Naive thymus-derived CD4-positive, alpha-beta T cell (primary cell): ENCODE results near the gene TIRAP. TPM values are rescaled to one million over a fixed set of nuclear protein-coding genes. Genes with fewer than 3 reads are reported as not detected.

Experiments
- ATAC-seq: fragments of 150-1000 bp; cut with Tn5 transposase; 2 replicates; pipeline ENCODE4 v1.10.0; 2021; ENCODE audit warnings: mild to moderate bottlenecking, moderate library complexity
- CTCF ChIA-PET: fragments of 350-600 bp; sonication (Branson Sonifier 250); formaldehyde crosslinking; loops from one replicate; lab custom pipeline; 2021; ENCODE audit warnings: antibody characterized with exemption; lab: Charles Lee
- POLR2A ChIA-PET: fragments of 350-600 bp; sonication (Branson Sonifier 250); formaldehyde crosslinking; loops from one replicate; lab custom pipeline; 2021; ENCODE audit warnings: antibody characterized with exemption, inconsistent platforms; lab: Charles Lee
- DNase-seq, 9 donors: peaks; one replicate each; pipeline versions ENCODE4 v3.0.0 to v3.0.0-alpha.2; 2020 to 2022; ENCODE audit warnings: mixed read lengths in 1 of 9
- H3K27ac ChIP-seq: one replicate; pipeline ENCODE4 v1.7.0; 2013; ENCODE audit warnings: mild to moderate bottlenecking, low read depth, low read length, moderate library complexity
- H3K27me3 ChIP-seq, 2 donors: one replicate each; pipeline ENCODE4 v1.7.0; 2013; ENCODE audit warnings: low read length in 2 of 2, mild to moderate bottlenecking in 2 of 2, moderate library complexity in 2 of 2; ENCODE audit not compliant: control insufficient read depth in 2 of 2, insufficient read depth in 2 of 2
- H3K36me3 ChIP-seq, 3 experiments: 1 replicate in 2 of 3; 2 replicates in 1 of 3; pipeline ENCODE4 v1.7.0; 2013; ENCODE audit warnings: low read length in 3 of 3, mild to moderate bottlenecking in 3 of 3, moderate library complexity in 1 of 3; ENCODE audit not compliant: insufficient read depth in 3 of 3, control insufficient read depth in 2 of 3
- H3K4me1 ChIP-seq, 2 donors: one replicate each; pipeline ENCODE4 v1.7.0; 2013; ENCODE audit warnings: low read length in 2 of 2, mild to moderate bottlenecking in 2 of 2, moderate library complexity in 1 of 2; ENCODE audit not compliant: control insufficient read depth in 2 of 2, insufficient read depth in 2 of 2
- H3K4me3 ChIP-seq: 2 replicates; pipeline ENCODE4 v1.7.0; 2013; ENCODE audit warnings: mild to moderate bottlenecking, low read length
- H3K9me3 ChIP-seq, 3 experiments: 1 replicate in 2 of 3; 2 replicates in 1 of 3; pipeline ENCODE4 v1.7.0; 2013; ENCODE audit warnings: low read length in 3 of 3; ENCODE audit not compliant: control insufficient read depth in 2 of 3
- H3K27ac Mint-ChIP-seq, 9 donors: one replicate each; pipeline ENCODE4 v1.8.0; 2020 to 2022; ENCODE audit warnings: mixed read lengths in 9 of 9, mild to moderate bottlenecking in 8 of 9, moderate library complexity in 5 of 9, inconsistent platforms in 2 of 9
- H3K27me3 Mint-ChIP-seq, 5 donors: one replicate each; pipeline ENCODE4 v1.8.0; 2021 to 2022; ENCODE audit warnings: mixed read lengths in 5 of 5, mild to moderate bottlenecking in 1 of 5
- H3K36me3 Mint-ChIP-seq, 5 donors: one replicate each; pipeline ENCODE4 v1.8.0; 2020 to 2022; ENCODE audit warnings: mixed read lengths in 5 of 5, mild to moderate bottlenecking in 3 of 5, inconsistent platforms in 1 of 5
- H3K4me1 Mint-ChIP-seq, 7 donors: one replicate each; pipeline ENCODE4 v1.8.0; 2020 to 2022; ENCODE audit warnings: mixed read lengths in 7 of 7, mild to moderate bottlenecking in 3 of 7, inconsistent platforms in 1 of 7
- H3K4me3 Mint-ChIP-seq, 10 donors: one replicate each; pipeline ENCODE4 v1.8.0; 2020 to 2022; ENCODE audit warnings: mild to moderate bottlenecking in 10 of 10, mixed read lengths in 10 of 10, moderate library complexity in 6 of 10, inconsistent platforms in 2 of 10
- H3K9me3 Mint-ChIP-seq, 11 donors: one replicate each; pipeline ENCODE4 v1.8.0; 2020 to 2022; ENCODE audit warnings: mixed read lengths in 11 of 11, mild to moderate bottlenecking in 4 of 11, inconsistent platforms in 1 of 11, moderate library complexity in 1 of 11
- intact Hi-C, 2 donors: fragments of 100-400 bp; cut with micrococcal nuclease; formaldehyde crosslinking; loops; one replicate each; pipeline ENCODE4 v1.15.1; 2023
- polyA plus RNA-seq, 2 donors: library from polyadenylated mRNA; unstranded; fragments of 300-500 nt; fragmentation: Illumina TruSeq; gene quantifications; one replicate each; pipeline ENCODE4 v1.2.3, GENCODE V29; 2021
- total RNA-seq, 6 experiments: library from RNA in 5 of 6; stranded (reverse) in 5 of 6; gene quantifications; 1 replicate in 5 of 6; 2 replicates in 1 of 6; pipeline ENCODE4 v1.2.3 and lab custom pipeline; 2021 to 2026

TIRAP gene
- total and polyA plus RNA-seq, 7 experiments from 2014 or later = 9.6 to 21.5 (median 16.3) TPM

DNA sequence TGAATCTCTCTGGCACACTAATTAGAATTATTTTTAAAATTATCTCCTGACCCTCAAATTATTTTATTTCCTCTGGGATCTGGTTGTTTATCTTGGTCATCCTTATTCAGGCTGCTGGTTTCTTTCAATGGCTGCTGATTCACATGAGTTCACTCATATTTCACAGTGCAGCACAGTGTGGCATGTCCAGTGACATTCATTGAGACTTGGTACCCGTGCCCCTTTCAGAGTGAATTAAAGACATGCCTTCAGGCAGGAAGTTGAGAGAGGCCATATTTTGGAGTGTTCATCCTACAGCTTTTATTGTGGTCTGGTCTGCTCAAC, 34.5 kb downstream of the TIRAP start:
- Mint-ChIP-seq H3K27me3 (no peaks in the 10 kb centered on the region), H3K4me3 (peak overlapping the region; percentile 10 to 77 (median 62)), H3K36me3 (peaks cover 17 to 49% (median 39%) of the 10 kb centered on the region in 5 donors), H3K27ac (peak overlapping the region; percentile 7 to 92 (median 87)), H3K9me3 (peaks cover 0 to 11% (median 5%) of the 10 kb centered on the region in 11 donors), H3K4me1 (peaks cover 39 to 50% (median 42%) of the 10 kb centered on the region in 7 donors)
- POLR2A ChIA-PET = interaction anchor here (0.9 to 2.6 kb wide), 3 partner anchors 13 to 92 kb away, joined by 3 to 14 read pairs (median 3); partner anchors contain the start of gene DCPS
- ATAC-seq = no peak
- Histone ChIP-seq H3K4me3 (peak overlapping the region; percentile 38), H3K9me3 (no peaks in the 10 kb centered on the region), H3K27me3 (no peaks in the 10 kb centered on the region), H3K36me3 (peaks cover 0 to 6% (median 0%) of the 10 kb centered on the region in 3 experiments), H3K4me1 (peaks cover 24 to 25% of the 10 kb centered on the region in 2 donors), H3K27ac (peak overlapping the region; percentile 62)
- no peak for DNase-seq
- intact Hi-C loops = no loop called here
- CTCF ChIA-PET = interaction anchor here (1.2 kb wide), 1 partner anchor 14 kb away, joined by 3 read pairs; the partner anchor contains the start of gene DCPS

DNA sequence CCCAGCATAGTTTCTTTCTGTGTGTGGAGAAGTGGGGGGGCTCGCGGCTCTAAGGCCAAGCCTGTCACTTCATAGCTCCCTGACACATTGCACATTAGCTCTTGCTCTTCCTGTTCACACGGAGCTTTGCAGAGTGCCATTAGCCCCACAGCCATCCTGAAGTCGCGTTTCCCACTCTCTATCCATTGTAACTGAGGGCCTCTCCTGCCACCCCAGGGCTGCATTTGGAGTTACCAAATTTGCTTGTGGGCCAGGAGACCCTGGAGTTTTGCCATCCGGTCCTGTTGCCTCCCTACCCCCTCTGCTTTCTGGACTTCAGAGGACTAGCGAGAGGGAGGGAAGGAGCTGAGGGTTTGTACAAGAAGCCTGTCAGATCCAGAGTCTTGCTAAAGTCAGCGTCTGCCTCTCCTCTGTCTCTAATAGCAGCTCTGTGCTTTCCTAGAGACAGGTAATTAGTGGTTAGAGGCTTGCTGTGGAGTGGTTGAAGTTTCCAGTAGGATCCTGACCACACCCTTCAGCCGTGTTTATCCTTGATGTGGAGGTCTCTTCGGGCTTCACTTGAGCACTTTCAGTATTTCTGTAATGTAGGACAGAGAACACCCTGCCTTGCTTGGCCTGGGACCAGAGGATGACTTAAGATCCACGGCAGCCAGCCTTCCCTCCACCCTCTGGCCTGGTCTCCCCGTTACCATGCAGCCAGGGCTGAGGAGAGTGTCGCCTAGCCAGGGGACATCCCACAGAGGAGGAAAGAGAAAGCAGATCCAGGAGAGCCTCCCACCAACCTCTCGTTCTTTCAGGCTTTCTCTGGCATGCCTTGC, 35.1 kb downstream of the TIRAP start:
- Mint-ChIP-seq H3K4me1 (peaks cover 39 to 50% (median 42%) of the 10 kb centered on the region in 7 donors), H3K36me3 (peaks cover 17 to 49% (median 39%) of the 10 kb centered on the region in 5 donors), H3K9me3 (peaks cover 0 to 11% (median 5%) of the 10 kb centered on the region in 11 donors), H3K27me3 (no peaks in the 10 kb centered on the region), H3K4me3 (peak overlapping the region; percentile 55 to 77 (median 62)), H3K27ac (peak overlapping the region; percentile 7 to 92 (median 87))
- ChIA-PET POLR2A (interaction anchor here (0.8 to 2.6 kb wide), 5 partner anchors 14 to 102 kb away, joined by 3 to 14 read pairs (median 3); partner anchors contain the start of gene DCPS), CTCF (interaction anchor here (1.2 to 2.6 kb wide), 4 partner anchors 8 to 162 kb away, joined by 3 to 7 read pairs (median 6); partner anchors contain the start of gene DCPS)
- H3K27me3 ChIP-seq = no peaks in the 10 kb centered on the region
- H3K4me3 ChIP-seq = peak overlapping the region; percentile 38
- peaks cover 0 to 6% (median 0%) of the 10 kb centered on the region in 3 experiments for H3K36me3 ChIP-seq
- H3K4me1 ChIP-seq = peaks cover 24 to 25% of the 10 kb centered on the region in 2 donors
- intact Hi-C loops = loop anchor here in 1 of 2 donors (1.0 to 2.0 kb wide), 2 partner anchors 13 to 35 kb away; partner anchors contain the start of gene DCPS
- H3K27ac ChIP-seq = peak overlapping the region; percentile 62
- DNase-seq (peak in 2 of 9 donors; percentile 24 to 28), ATAC-seq (peak; percentile 67)
- H3K9me3 ChIP-seq = no peaks in the 10 kb centered on the region

DNA sequence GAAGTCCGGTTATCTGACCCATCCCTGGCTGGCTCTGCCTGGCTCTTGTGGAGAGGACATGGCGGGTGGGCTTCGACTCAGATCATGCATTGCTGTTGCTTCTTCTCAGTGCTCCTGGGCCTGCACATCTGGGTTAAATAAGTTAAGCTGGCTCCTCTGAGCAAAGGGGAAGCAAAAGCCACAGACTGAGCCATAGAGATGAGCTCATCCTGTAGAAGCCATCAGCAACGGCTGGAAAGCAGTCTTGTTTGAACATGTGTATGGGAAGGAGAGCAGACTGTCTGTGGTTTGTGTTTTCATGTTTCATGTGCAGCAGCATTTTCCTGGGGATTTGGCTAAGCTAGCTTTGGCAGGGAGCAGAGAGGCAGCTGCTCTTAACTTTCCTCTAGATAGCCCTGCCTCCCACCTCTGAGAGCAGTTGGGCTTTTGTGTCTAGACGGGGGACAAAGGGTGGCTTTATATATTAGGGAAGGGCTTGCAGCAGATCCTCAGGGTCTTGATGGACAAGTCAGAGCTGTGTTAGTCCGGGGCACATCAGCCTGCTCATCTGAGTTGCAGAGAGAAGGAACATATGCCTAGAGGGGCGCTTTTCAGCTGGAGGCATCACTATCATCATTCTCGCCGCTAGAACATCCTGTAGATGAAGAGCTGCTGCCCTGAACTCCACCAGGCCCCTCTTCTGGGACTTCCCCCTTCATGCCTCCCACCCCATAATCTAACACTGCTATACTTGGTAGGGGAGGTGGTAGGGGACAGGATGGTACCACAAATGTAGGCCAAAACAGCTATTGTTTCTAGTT, 35.9 kb downstream of the TIRAP start:
- DNase-seq (peak in 2 of 9 donors; percentile 21 to 27), ATAC-seq (peak; percentile 79)
- H3K27me3 ChIP-seq = no peaks in the 10 kb centered on the region
- intact Hi-C loops = loop anchor here in 1 of 2 donors (1.0 to 2.0 kb wide), 2 partner anchors 14 to 35 kb away; partner anchors contain the start of gene DCPS
- H3K4me1 ChIP-seq = peaks cover 24 to 25% of the 10 kb centered on the region in 2 donors
- Mint-ChIP-seq H3K27ac (peak overlapping the region; percentile 7 to 92 (median 87)), H3K9me3 (peaks cover 0 to 11% (median 5%) of the 10 kb centered on the region in 11 donors), H3K4me3 (peak overlapping the region; percentile 55 to 77 (median 62)), H3K36me3 (peaks cover 17 to 44% (median 34%) of the 10 kb centered on the region in 5 donors), H3K27me3 (no peaks in the 10 kb centered on the region), H3K4me1 (peaks cover 39 to 50% (median 42%) of the 10 kb centered on the region in 7 donors)
- ChIA-PET POLR2A (interaction anchor here (0.8 to 2.6 kb wide), 4 partner anchors 14 to 101 kb away, joined by 3 to 14 read pairs (median 3); partner anchors contain the start of gene DCPS), CTCF (interaction anchor here (0.6 to 2.6 kb wide), 7 partner anchors 8 to 191 kb away, joined by 3 to 7 read pairs (median 3); partner anchors contain the start of gene DCPS)
- peak overlapping the region; percentile 38 for H3K4me3 ChIP-seq
- H3K27ac ChIP-seq = peak overlapping the region; percentile 62
- peaks cover 0 to 9% (median 0%) of the 10 kb centered on the region in 3 experiments for H3K36me3 ChIP-seq
- H3K9me3 ChIP-seq = no peaks in the 10 kb centered on the region

DNA sequence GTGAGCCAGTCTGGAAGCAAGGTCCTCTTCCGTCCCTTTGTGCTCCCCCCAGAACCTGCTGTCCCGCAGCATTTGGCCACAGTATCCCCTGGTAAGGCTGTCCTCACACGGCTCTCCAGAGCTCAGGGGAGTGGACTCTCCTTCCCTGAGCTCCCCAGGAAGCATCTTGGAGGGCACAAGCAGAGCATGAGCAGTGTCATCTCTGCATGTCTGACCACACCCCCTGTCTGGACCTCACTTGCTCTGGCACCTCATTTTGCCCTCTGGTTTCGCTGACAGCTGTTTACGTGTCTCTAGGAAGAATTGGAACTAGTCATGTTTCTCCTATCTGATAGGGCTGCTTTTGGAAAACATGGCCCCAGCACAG, 36.5 kb downstream of the TIRAP start:
- Mint-ChIP-seq H3K4me3 (peak overlapping the region in 7 of 10 donors; percentile 7 to 62 (median 44)), H3K9me3 (peaks cover 0 to 11% (median 5%) of the 10 kb centered on the region in 11 donors), H3K27me3 (no peaks in the 10 kb centered on the region), H3K4me1 (peaks cover 33 to 48% (median 42%) of the 10 kb centered on the region in 7 donors), H3K36me3 (peaks cover 13 to 39% (median 29%) of the 10 kb centered on the region in 5 donors), H3K27ac (peak overlapping the region; percentile 7 to 90 (median 84))
- no peaks in the 10 kb centered on the region for H3K27me3 ChIP-seq
- intact Hi-C loops = loop anchor here in 1 of 2 donors (2.0 kb wide), 1 partner anchor 15 kb away; the partner anchor contains the start of gene DCPS
- H3K36me3 ChIP-seq = peaks cover 0 to 5% (median 0%) of the 10 kb centered on the region in 3 experiments
- H3K9me3 ChIP-seq = no peaks in the 10 kb centered on the region
- peaks cover 24 to 25% of the 10 kb centered on the region in 2 donors for H3K4me1 ChIP-seq
- CTCF ChIA-PET = interaction anchor here (0.6 to 2.6 kb wide), 6 partner anchors 9 to 190 kb away, joined by 3 to 7 read pairs (median 4); no protein-coding TSS in a partner anchor
- H3K4me3 ChIP-seq = no peak overlapping the region
- ATAC-seq (no peak), DNase-seq (no peak)
- H3K27ac ChIP-seq = no peak overlapping the region
- POLR2A ChIA-PET = interaction anchor here (0.9 to 2.6 kb wide), 2 partner anchors 9 to 15 kb away, joined by 3 to 14 read pairs; partner anchors contain the start of gene DCPS

DNA sequence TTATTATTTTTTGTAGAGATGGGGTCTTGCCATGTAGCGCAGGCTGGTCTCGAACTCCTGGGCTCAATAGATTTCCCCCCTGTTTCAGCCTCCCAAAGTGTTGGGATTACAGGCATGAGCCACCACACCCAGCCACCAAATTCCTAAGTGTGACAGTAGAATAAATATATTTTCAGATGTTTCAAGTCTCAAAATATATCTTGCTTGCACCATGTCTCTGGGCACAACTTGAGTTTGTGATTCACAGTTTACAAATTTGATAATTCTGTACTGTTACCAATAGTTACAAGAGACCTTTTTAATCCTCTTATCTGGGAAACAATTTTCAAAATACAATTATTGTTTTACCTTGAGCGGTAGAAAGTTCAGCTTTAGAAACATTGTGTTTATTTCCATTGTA, 40.1 kb downstream of the TIRAP start:
- H3K27me3 ChIP-seq = no peaks in the 10 kb centered on the region
- peaks cover 0 to 5% (median 0%) of the 10 kb centered on the region in 3 experiments for H3K36me3 ChIP-seq
- Mint-ChIP-seq H3K9me3 (no peaks in the 10 kb centered on the region), H3K4me1 (peaks cover 18 to 50% (median 39%) of the 10 kb centered on the region in 7 donors), H3K27me3 (no peaks in the 10 kb centered on the region), H3K4me3 (no peak overlapping the region), H3K36me3 (peaks cover 8 to 31% (median 10%) of the 10 kb centered on the region in 5 donors), H3K27ac (no peak overlapping the region)
- POLR2A ChIA-PET = interaction anchor here (0.7 kb wide), 1 partner anchor 10 kb away, joined by 9 read pairs; no protein-coding TSS in a partner anchor
- no peak for ATAC-seq
- intact Hi-C loops = no loop called here
- no peak overlapping the region for H3K4me3 ChIP-seq
- CTCF ChIA-PET = interaction anchor here (0.6 kb wide), 1 partner anchor 366 kb away, joined by 3 read pairs; no protein-coding TSS in a partner anchor
- no peak overlapping the region for H3K27ac ChIP-seq
- no peaks in the 10 kb centered on the region for H3K9me3 ChIP-seq
- peaks cover 16 to 17% of the 10 kb centered on the region in 2 donors for H3K4me1 ChIP-seq
- DNase-seq = no peak
